Measurements from ENCODE around the gene PIK3C2G. TPM values are rescaled to one million over a fixed set of nuclear protein-coding genes. Genes with fewer than 3 reads are reported as not detected.

The PIK3C2G gene
- total RNA-seq, 1 donor from 2014 or later: not detected

DNA sequence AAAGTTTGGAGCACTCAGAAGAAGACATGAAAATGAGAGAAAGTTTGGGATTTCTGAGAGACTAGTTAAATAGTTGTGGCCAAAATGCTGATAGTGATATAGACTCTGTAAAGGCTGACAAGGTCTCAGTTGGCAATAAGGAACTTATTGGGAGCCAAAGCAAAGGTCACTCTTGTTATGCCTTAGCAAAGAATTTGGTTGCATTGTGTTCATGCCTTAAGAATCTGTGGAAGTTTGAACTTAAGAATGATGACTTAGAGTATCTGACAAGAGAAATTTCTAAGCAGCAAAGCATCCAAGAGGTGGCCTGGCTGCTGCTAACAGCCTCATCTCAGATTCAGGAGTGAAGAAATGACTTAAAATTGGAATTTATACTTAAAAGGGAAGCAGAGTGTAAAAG, 113.8 kb downstream of the PIK3C2G start:
- DNase-seq (ENCODE audit: low spot score): no peak
- TF ChIP-seq, protein P1, sequence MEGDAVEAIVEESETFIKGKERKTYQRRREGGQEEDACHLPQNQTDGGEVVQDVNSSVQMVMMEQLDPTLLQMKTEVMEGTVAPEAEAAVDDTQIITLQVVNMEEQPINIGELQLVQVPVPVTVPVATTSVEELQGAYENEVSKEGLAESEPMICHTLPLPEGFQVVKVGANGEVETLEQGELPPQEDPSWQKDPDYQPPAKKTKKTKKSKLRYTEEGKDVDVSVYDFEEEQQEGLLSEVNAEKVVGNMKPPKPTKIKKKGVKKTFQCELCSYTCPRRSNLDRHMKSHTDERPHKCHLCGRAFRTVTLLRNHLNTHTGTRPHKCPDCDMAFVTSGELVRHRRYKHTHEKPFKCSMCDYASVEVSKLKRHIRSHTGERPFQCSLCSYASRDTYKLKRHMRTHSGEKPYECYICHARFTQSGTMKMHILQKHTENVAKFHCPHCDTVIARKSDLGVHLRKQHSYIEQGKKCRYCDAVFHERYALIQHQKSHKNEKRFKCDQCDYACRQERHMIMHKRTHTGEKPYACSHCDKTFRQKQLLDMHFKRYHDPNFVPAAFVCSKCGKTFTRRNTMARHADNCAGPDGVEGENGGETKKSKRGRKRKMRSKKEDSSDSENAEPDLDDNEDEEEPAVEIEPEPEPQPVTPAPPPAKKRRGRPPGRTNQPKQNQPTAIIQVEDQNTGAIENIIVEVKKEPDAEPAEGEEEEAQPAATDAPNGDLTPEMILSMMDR (IDR thresholded peaks at IDR 0.05): no peak
- H3K4me3 Mint-ChIP-seq (ENCODE audit: unreplicated experiment): no peak overlapping the region

DNA sequence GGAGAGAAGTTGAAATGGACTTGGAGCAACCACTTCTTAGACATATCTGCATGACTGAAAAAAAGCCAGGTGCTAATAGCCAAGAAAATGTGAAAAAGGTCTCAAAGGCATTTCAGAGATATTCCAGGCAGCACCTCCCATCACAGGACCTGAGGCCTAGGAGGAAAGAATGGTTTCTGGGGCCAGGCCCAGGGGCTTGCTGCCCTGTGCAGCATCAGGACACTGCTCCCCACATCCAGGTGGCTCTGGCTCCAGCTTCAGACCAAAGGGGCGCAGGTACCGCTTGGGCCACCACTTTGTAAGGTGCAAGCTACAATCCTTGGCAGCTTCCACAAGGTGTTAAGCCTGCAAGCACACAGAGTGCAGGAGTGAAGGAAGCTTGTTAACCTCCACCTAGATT, 114.3 kb downstream of the PIK3C2G start:
- H3K4me1 Mint-ChIP-seq (ENCODE audit: low read depth): no peaks in the 10 kb centered on the region
- H3K9me3 Mint-ChIP-seq (ENCODE audit: low read depth): peaks cover 15% of the 10 kb centered on the region
- TF ChIP-seq, protein P1 (IDR thresholded peaks at IDR 0.05): no peak
- H3K27me3 Mint-ChIP-seq (ENCODE audit: low read depth): no peaks in the 10 kb centered on the region
- no peak overlapping the region for H3K4me3 Mint-ChIP-seq (ENCODE audit: unreplicated experiment)
- no peak overlapping the region for H3K27ac Mint-ChIP-seq (ENCODE audit: unreplicated experiment)
- no peak for DNase-seq (ENCODE audit: low spot score)
- H3K36me3 Mint-ChIP-seq (ENCODE audit: low read depth): no peaks in the 10 kb centered on the region

More for the DNA sequence above, 113.8 kb downstream of the PIK3C2G start:
- Mint-ChIP-seq H3K4me1 (ENCODE audit: low read depth) (no peaks in the 10 kb centered on the region), H3K27ac (ENCODE audit: unreplicated experiment) (no peak overlapping the region), H3K27me3 (ENCODE audit: low read depth) (no peaks in the 10 kb centered on the region), H3K9me3 (ENCODE audit: low read depth) (peaks cover 15% of the 10 kb centered on the region), H3K36me3 (ENCODE audit: low read depth) (no peaks in the 10 kb centered on the region)

DNA sequence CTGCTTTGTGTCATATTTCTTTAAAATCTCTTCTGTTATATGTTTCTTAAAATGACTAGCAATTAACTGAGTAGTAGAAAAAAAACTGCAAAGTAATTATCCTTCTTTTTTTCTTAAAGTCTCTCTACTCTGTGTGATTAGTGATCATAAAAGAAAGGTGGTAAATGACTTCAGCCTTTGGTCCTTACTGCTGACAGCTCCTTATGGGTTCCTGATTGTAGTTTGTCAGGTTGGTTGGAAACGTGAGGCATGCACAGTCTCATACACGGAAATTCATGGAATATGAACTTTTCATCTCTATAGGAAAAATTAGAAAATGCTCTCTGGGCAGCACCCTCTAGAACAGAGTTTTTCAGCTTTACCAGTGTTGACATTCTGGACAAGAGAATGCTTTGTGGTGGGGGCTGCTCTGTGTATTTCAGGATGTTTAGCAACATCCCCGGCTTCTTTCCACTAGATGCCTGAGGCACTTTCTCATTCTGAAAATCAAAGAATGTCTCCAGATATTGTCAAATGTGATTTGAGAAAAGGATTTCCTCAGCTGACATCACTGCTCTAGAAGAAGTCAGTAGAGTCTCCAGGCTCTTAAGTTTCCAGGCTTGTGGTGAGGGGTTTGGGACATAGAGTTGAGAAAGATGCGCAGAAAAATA, 121.0 kb downstream of the PIK3C2G start:
- Mint-ChIP-seq H3K36me3 (ENCODE audit: low read depth) (no peaks in the 10 kb centered on the region), H3K27ac (ENCODE audit: unreplicated experiment) (peak overlapping the region; percentile 92), H3K4me3 (ENCODE audit: unreplicated experiment) (no peak overlapping the region)

DNA sequence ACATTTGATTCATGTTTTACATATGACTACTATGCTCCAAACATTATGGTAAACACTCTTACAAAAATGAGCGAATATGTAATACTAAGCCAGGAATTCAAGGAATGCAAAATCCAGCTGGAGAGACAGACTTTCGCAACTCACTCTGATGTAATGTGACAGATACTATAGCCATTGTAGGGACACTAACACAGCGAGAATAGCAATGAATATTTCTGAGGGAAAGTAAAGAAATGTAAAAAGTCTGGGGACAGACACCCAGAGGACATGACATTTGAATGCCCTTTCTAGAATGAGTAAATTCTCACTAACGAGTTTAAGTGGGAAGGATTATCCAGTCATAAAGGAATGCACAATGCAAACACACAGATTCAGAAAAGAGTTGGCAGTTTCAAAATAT, 121.9 kb downstream of the PIK3C2G start:
- Mint-ChIP-seq H3K4me3 (ENCODE audit: unreplicated experiment) (peak overlapping the region; percentile 23), H3K27ac (ENCODE audit: unreplicated experiment) (peak overlapping the region; percentile 92)

More for the DNA sequence above, 121.0 kb downstream of the PIK3C2G start:
- no peaks in the 10 kb centered on the region for H3K9me3 Mint-ChIP-seq (ENCODE audit: low read depth)
- H3K4me1 Mint-ChIP-seq (ENCODE audit: low read depth): peaks cover 30% of the 10 kb centered on the region
- no peak for DNase-seq (ENCODE audit: low spot score)
- no peaks in the 10 kb centered on the region for H3K27me3 Mint-ChIP-seq (ENCODE audit: low read depth)
- TF ChIP-seq, protein P1 (IDR thresholded peaks at IDR 0.05): no peak

DNA sequence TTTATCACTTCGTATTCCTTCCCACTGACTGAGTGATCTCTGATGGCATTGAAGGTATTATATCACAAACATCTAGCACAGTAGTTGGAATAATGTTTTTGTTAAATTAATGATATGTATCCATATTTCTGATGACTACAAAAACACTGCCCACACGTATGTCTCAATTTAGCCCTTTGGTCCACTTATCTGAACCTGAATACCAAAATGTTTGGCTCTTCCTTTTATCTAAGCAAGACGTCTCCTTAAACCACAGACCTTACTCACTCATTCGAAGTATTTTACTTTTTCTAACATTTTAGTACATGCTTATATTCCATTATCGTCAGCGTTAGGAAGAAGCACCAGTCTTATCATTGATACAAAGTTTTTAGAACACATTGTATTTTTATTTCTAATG, 126.4 kb downstream of the PIK3C2G start:
- TF ChIP-seq, protein P1 (IDR thresholded peaks at IDR 0.05): no peak
- peaks cover 4% of the 10 kb centered on the region for H3K9me3 Mint-ChIP-seq (ENCODE audit: low read depth)
- no peak for DNase-seq (ENCODE audit: low spot score)
- no peaks in the 10 kb centered on the region for H3K27me3 Mint-ChIP-seq (ENCODE audit: low read depth)
- no peak overlapping the region for H3K4me3 Mint-ChIP-seq (ENCODE audit: unreplicated experiment)
- H3K27ac Mint-ChIP-seq (ENCODE audit: unreplicated experiment): no peak overlapping the region
- H3K36me3 Mint-ChIP-seq (ENCODE audit: low read depth): no peaks in the 10 kb centered on the region
- H3K4me1 Mint-ChIP-seq (ENCODE audit: low read depth): peaks cover 16% of the 10 kb centered on the region

More for the DNA sequence above, 121.9 kb downstream of the PIK3C2G start:
- Mint-ChIP-seq H3K4me1 (ENCODE audit: low read depth) (peaks cover 30% of the 10 kb centered on the region), H3K36me3 (ENCODE audit: low read depth) (no peaks in the 10 kb centered on the region), H3K27me3 (ENCODE audit: low read depth) (no peaks in the 10 kb centered on the region), H3K9me3 (ENCODE audit: low read depth) (peaks cover 4% of the 10 kb centered on the region)
- no peak for DNase-seq (ENCODE audit: low spot score)
- TF ChIP-seq, protein P1 (IDR thresholded peaks at IDR 0.05): no peak
